Activated naive CD8-positive, alpha-beta T cell treated with anti-CD3 and anti-CD28 coated beads, Interleukin-2, amount 50 U/mL, for 24 hours (primary cell): ENCODE measurements around the gene ITPR3.

Experiments used
- ATAC-seq: fragments of 150-1000 bp; cut with Tn5 transposase; one replicate; pipeline ENCODE4 v1.10.0; 2021
- DNase-seq: peaks from one replicate; pipeline ENCODE4 v3.0.0; 2021
- H3K27ac Mint-ChIP-seq: one replicate; pipeline ENCODE4 v1.8.0; 2021; ENCODE audit warnings: mild to moderate bottlenecking, mixed read lengths
- H3K27me3 Mint-ChIP-seq: one replicate; pipeline ENCODE4 v1.8.0; 2021; ENCODE audit warnings: mixed read lengths
- H3K36me3 Mint-ChIP-seq: one replicate; pipeline ENCODE4 v1.8.0; 2021; ENCODE audit warnings: low read depth, mixed read lengths
- H3K4me1 Mint-ChIP-seq: one replicate; pipeline ENCODE4 v1.8.0; 2021; ENCODE audit warnings: mixed read lengths
- H3K4me3 Mint-ChIP-seq: one replicate; pipeline ENCODE4 v1.8.0; 2021; ENCODE audit warnings: mild to moderate bottlenecking, moderate library complexity, mixed read lengths
- H3K9me3 Mint-ChIP-seq: one replicate; pipeline ENCODE4 v1.8.0; 2021; ENCODE audit warnings: mixed read lengths

ITPR3 gene

GRCh38 chr6:33658982-33659689, 38.0 kb downstream of the ITPR3 start:
- Mint-ChIP-seq H3K4me1 (peaks cover 2% of the 10 kb centered on the region), H3K36me3 (peaks cover 2% of the 10 kb centered on the region), H3K4me3 (no peak overlapping the region), H3K9me3 (no peaks in the 10 kb centered on the region), H3K27ac (no peak overlapping the region), H3K27me3 (no peaks in the 10 kb centered on the region)
- ATAC-seq: no peak
- DNase-seq: no peak

GRCh38 chr6:33659986-33660385, 38.9 kb downstream of the ITPR3 start:
- no peak overlapping the region for H3K4me3 Mint-ChIP-seq
- peaks cover 2% of the 10 kb centered on the region for H3K36me3 Mint-ChIP-seq
- no peak overlapping the region for H3K27ac Mint-ChIP-seq

GRCh38 chr6:33661106-33661838, 40.1 kb downstream of the ITPR3 start:
- Mint-ChIP-seq H3K36me3 (peaks cover 3% of the 10 kb centered on the region), H3K9me3 (no peaks in the 10 kb centered on the region), H3K27me3 (no peaks in the 10 kb centered on the region), H3K27ac (no peak overlapping the region), H3K4me1 (no peaks in the 10 kb centered on the region), H3K4me3 (no peak overlapping the region)
- DNase-seq (no peak), ATAC-seq (no peak)

More at GRCh38 chr6:33659986-33660385, 38.9 kb downstream of the ITPR3 start:
- Mint-ChIP-seq H3K9me3 (no peaks in the 10 kb centered on the region), H3K27me3 (no peaks in the 10 kb centered on the region), H3K4me1 (peaks cover under 1% of the 10 kb centered on the region)
- no peak for DNase-seq
- ATAC-seq: no peak

GRCh38 chr6:33662318-33662717, 41.2 kb downstream of the ITPR3 start:
- H3K27ac Mint-ChIP-seq: no peak overlapping the region
- no peaks in the 10 kb centered on the region for H3K4me1 Mint-ChIP-seq
- no peaks in the 10 kb centered on the region for H3K9me3 Mint-ChIP-seq
- H3K36me3 Mint-ChIP-seq: peaks cover 8% of the 10 kb centered on the region
- DNase-seq (no peak), ATAC-seq (no peak)
- H3K27me3 Mint-ChIP-seq: no peaks in the 10 kb centered on the region
- no peak overlapping the region for H3K4me3 Mint-ChIP-seq

GRCh38 chr6:33663028-33663427, 41.9 kb downstream of the ITPR3 start:
- Mint-ChIP-seq H3K27me3 (no peaks in the 10 kb centered on the region), H3K4me3 (no peak overlapping the region), H3K4me1 (no peaks in the 10 kb centered on the region), H3K27ac (no peak overlapping the region), H3K36me3 (peaks cover 11% of the 10 kb centered on the region), H3K9me3 (no peaks in the 10 kb centered on the region)
- ATAC-seq (no peak), DNase-seq (no peak)

- Mint-ChIP-seq H3K4me1 (no peaks in the 10 kb centered on the region), H3K9me3 (no peaks in the 10 kb centered on the region), H3K36me3 (peaks cover 20% of the 10 kb centered on the region), H3K27me3 (no peaks in the 10 kb centered on the region), H3K4me3 (no peak overlapping the region), H3K27ac (no peak overlapping the region)
- DNase-seq (no peak), ATAC-seq (no peak)
Measured at GRCh38 chr6:33663727-33664449, 42.8 kb downstream of the ITPR3 start.

- Mint-ChIP-seq H3K4me3 (no peak overlapping the region), H3K27me3 (no peaks in the 10 kb centered on the region), H3K9me3 (no peaks in the 10 kb centered on the region), H3K4me1 (no peaks in the 10 kb centered on the region), H3K27ac (no peak overlapping the region), H3K36me3 (peaks cover 22% of the 10 kb centered on the region)
- DNase-seq: no peak
- ATAC-seq: no peak
Measured at GRCh38 chr6:33664506-33665057, 43.5 kb downstream of the ITPR3 start.

GRCh38 chr6:33665957-33666356, 44.8 kb downstream of the ITPR3 start:
- no peaks in the 10 kb centered on the region for H3K27me3 Mint-ChIP-seq
- no peak for DNase-seq
- H3K27ac Mint-ChIP-seq: no peak overlapping the region
- H3K36me3 Mint-ChIP-seq: peaks cover 22% of the 10 kb centered on the region
- H3K4me3 Mint-ChIP-seq: no peak overlapping the region
- ATAC-seq: no peak
- H3K4me1 Mint-ChIP-seq: no peaks in the 10 kb centered on the region
- H3K9me3 Mint-ChIP-seq: no peaks in the 10 kb centered on the region

- Mint-ChIP-seq H3K4me3 (no peak overlapping the region), H3K9me3 (no peaks in the 10 kb centered on the region), H3K4me1 (no peaks in the 10 kb centered on the region), H3K27me3 (no peaks in the 10 kb centered on the region), H3K27ac (no peak overlapping the region), H3K36me3 (peaks cover 28% of the 10 kb centered on the region)
- DNase-seq: no peak
- no peak for ATAC-seq
Measured at GRCh38 chr6:33667072-33667471, 46.0 kb downstream of the ITPR3 start.

GRCh38 chr6:33667776-33668175, 46.7 kb downstream of the ITPR3 start:
- Mint-ChIP-seq H3K27ac (no peak overlapping the region), H3K27me3 (no peaks in the 10 kb centered on the region), H3K4me3 (no peak overlapping the region), H3K36me3 (peaks cover 28% of the 10 kb centered on the region), H3K9me3 (no peaks in the 10 kb centered on the region), H3K4me1 (no peaks in the 10 kb centered on the region)
- no peak for ATAC-seq
- no peak for DNase-seq

- no peaks in the 10 kb centered on the region for H3K9me3 Mint-ChIP-seq
- ATAC-seq (no peak), DNase-seq (no peak)
- H3K4me1 Mint-ChIP-seq: no peaks in the 10 kb centered on the region
- no peak overlapping the region for H3K27ac Mint-ChIP-seq
- no peak overlapping the region for H3K4me3 Mint-ChIP-seq
- H3K36me3 Mint-ChIP-seq: peaks cover 30% of the 10 kb centered on the region
- no peaks in the 10 kb centered on the region for H3K27me3 Mint-ChIP-seq
Measured at GRCh38 chr6:33668328-33668727, 47.2 kb downstream of the ITPR3 start.

- peaks cover 31% of the 10 kb centered on the region for H3K36me3 Mint-ChIP-seq
- no peaks in the 10 kb centered on the region for H3K4me1 Mint-ChIP-seq
- H3K27me3 Mint-ChIP-seq: no peaks in the 10 kb centered on the region
- DNase-seq (no peak), ATAC-seq (no peak)
- no peak overlapping the region for H3K27ac Mint-ChIP-seq
- no peaks in the 10 kb centered on the region for H3K9me3 Mint-ChIP-seq
- no peak overlapping the region for H3K4me3 Mint-ChIP-seq
Measured at GRCh38 chr6:33668914-33669313, 47.8 kb downstream of the ITPR3 start.

- Mint-ChIP-seq H3K9me3 (no peaks in the 10 kb centered on the region), H3K4me1 (no peaks in the 10 kb centered on the region), H3K4me3 (no peak overlapping the region), H3K27ac (no peak overlapping the region), H3K36me3 (peaks cover 34% of the 10 kb centered on the region), H3K27me3 (no peaks in the 10 kb centered on the region)
- DNase-seq (no peak), ATAC-seq (no peak)
Measured at GRCh38 chr6:33670086-33670660, 49.1 kb downstream of the ITPR3 start.

- Mint-ChIP-seq H3K4me3 (no peak overlapping the region), H3K27me3 (no peaks in the 10 kb centered on the region), H3K36me3 (peaks cover 34% of the 10 kb centered on the region), H3K27ac (no peak overlapping the region), H3K9me3 (no peaks in the 10 kb centered on the region), H3K4me1 (no peaks in the 10 kb centered on the region)
- DNase-seq (no peak), ATAC-seq (no peak)
Measured at GRCh38 chr6:33670971-33671743, 50.0 kb downstream of the ITPR3 start.
